ENCODE measurements around the gene PSMD6. TPM values are rescaled to one million over a fixed set of nuclear protein-coding genes. Genes with fewer than 3 reads are reported as not detected.

The PSMD6 gene
- total RNA-seq, 1 experiment from 2014 or later: 78.7 TPM

GRCh38 chr3:63975723-63976122 lies 47.6 kb downstream of the PSMD6 start:
- BruUV-seq (replicated peaks): no TSS peak
- no peaks in the 10 kb centered on the region for H3K4me1 ChIP-seq (ENCODE audit: control insufficient read depth in 1 of 2, insufficient read depth in 2 of 2, low read length in 2 of 2)
- H2AFZ ChIP-seq (ENCODE audit: low read depth, low read length, poor library complexity, severe bottlenecking): no peak overlapping the region
- POLR2A ChIA-PET: no interaction called here
- DNase-seq (ENCODE audit: low read depth, low spot score): no peak
- ATAC-seq: no peak; the same call in 1 of the 2 replicates
- 0 out of 4 replicates have a peak, but pooled peaks cover 0 to 3% of the 10 kb centered on the region in 2 experiments for H3K36me3 ChIP-seq (ENCODE audit: control insufficient read depth in 1 of 2, insufficient read depth in 2 of 2, low read length in 2 of 2)
- H3K27ac ChIP-seq (ENCODE audit: low read depth, low read length): no peak overlapping the region
- H3K79me2 ChIP-seq (ENCODE audit: insufficient read depth, low read length): peaks cover 11% of the 10 kb centered on the region
- intact Hi-C loops (cut with micrococcal nuclease): no loop called here
- H3K9ac ChIP-seq (ENCODE audit: low read length): no peak overlapping the region
- H3K4me2 ChIP-seq (ENCODE audit: low read length): no peak overlapping the region
- no peaks in the 10 kb centered on the region for H3K9me2 ChIP-seq (ENCODE audit: insufficient read depth)
- no peaks in the 10 kb centered on the region for H3K27me3 ChIP-seq (ENCODE audit: insufficient read depth, low read length)
- CTCF ChIA-PET: no interaction called here
- H4K20me1 ChIP-seq (ENCODE audit: insufficient read depth): no peaks in the 10 kb centered on the region; the same call in 1 of the 2 replicates
- no peaks in the 10 kb centered on the region for H3K9me3 ChIP-seq (ENCODE audit: control insufficient read depth in 1 of 2, insufficient read depth in 1 of 2, low read depth in 1 of 2, low read length in 2 of 2)
- no peak overlapping the region for H3K4me3 ChIP-seq (replicated peaks in 1 of 2; ENCODE audit: low read depth in 1 of 2, low read length in 2 of 2)
- RAD21 ChIA-PET (ENCODE audit: low non-redundant PET in 1 of 2, low total read pairs in 2 of 2, uncharacterized antibody in 2 of 2, unreplicated experiment in 2 of 2): no interaction called here
- no peak for TF ChIP-seq ZNF274 (IDR thresholded peaks at IDR 0.05; ENCODE audit: low read depth, low read length)
- TF ChIP-seq ATF3 (IDR thresholded peaks at IDR 0.05): no peak
- no peak for TF ChIP-seq RAD21 (IDR thresholded peaks at IDR 0.05; ENCODE audit: low read depth)
- TF ChIP-seq TCF7L2 (IDR thresholded peaks at IDR 0.05; ENCODE audit: borderline replicate concordance, extremely low read depth, insufficient read depth, insufficient read length): no peak
- no peak for TF ChIP-seq CBX3 (IDR thresholded peaks at IDR 0.05; ENCODE audit: low read depth)
- TF ChIP-seq JUND (IDR thresholded peaks at IDR 0.05): no peak
- no peak for TF ChIP-seq MAX (IDR thresholded peaks at IDR 0.05)
- TF ChIP-seq CEBPB (IDR thresholded peaks at IDR 0.05; ENCODE audit: low read depth): no peak
- no peak for TF ChIP-seq SP1 (IDR thresholded peaks at IDR 0.05; ENCODE audit: low read depth)
- TF ChIP-seq POLR2A (IDR thresholded peaks at IDR 0.05; ENCODE audit: borderline replicate concordance, extremely low read depth, insufficient read depth, insufficient read length): no peak
- TF ChIP-seq YY1 (IDR thresholded peaks at IDR 0.05; ENCODE audit: extremely low read depth, insufficient replicate concordance, low read depth, low read length): no peak
- TF ChIP-seq REST (IDR thresholded peaks at IDR 0.05; ENCODE audit: low read depth): no peak
- no peak for TF ChIP-seq SRF (IDR thresholded peaks at IDR 0.05; ENCODE audit: low read depth)
- TF ChIP-seq FOSL1 (IDR thresholded peaks at IDR 0.05; ENCODE audit: low read depth): no peak
- no peak for TF ChIP-seq ZBTB33 (IDR thresholded peaks at IDR 0.05; ENCODE audit: extremely low read depth, insufficient replicate concordance, low read length)

Measured in HCT116 (cell line).